ENCODE results near the gene USP21. TPM values are rescaled to one million over a fixed set of nuclear protein-coding genes. Genes with fewer than 3 reads are reported as not detected.

The USP21 gene
- total and polyA plus RNA-seq, 2 of the 13 experiments (the other 11 are each of a cell fraction or from before 2014, with no cell fraction given): 10.1 to 33.1 TPM

- TF ChIP-seq ZBTB37 (CRISPR knock-in tag; IDR thresholded peaks at IDR 0.05) (peak; percentile 52; the same call in 1 of the 2 replicates), ZFP37 (CRISPR knock-in tag; IDR thresholded peaks at IDR 0.05; ENCODE audit: borderline replicate concordance) (no peak), ZNF275 (CRISPR knock-in tag; IDR thresholded peaks at IDR 0.05; ENCODE audit: borderline replicate concordance) (0 out of 2 replicates have a peak, but pooled peaks have one; percentile 28), NR2C2 (CRISPR knock-in tag; IDR thresholded peaks at IDR 0.05; ENCODE audit: borderline replicate concordance) (peak; percentile 96), KLF12 (CRISPR knock-in tag; IDR thresholded peaks at IDR 0.05; ENCODE audit: borderline replicate concordance) (peak; percentile 44), TAF15 (IDR thresholded peaks at IDR 0.05; ENCODE audit: low read depth, low read length, poor library complexity, severe bottlenecking) (peak; percentile 24), ZNF18 (CRISPR knock-in tag; IDR thresholded peaks at IDR 0.05; ENCODE audit: insufficient replicate concordance) (no peak), RFX1 (IDR thresholded peaks at IDR 0.05) (no peak), NFKBIZ (CRISPR knock-in tag; IDR thresholded peaks at IDR 0.05) (no peak), SRF (IDR thresholded peaks at IDR 0.05; ENCODE audit: low read depth, low read length) (no peak), CEBPB (IDR thresholded peaks at IDR 0.05; ENCODE audit: borderline replicate concordance, low read depth, low read length) (no peak), POLR2AphosphoS5 (IDR thresholded peaks at IDR 0.05; ENCODE audit: low read depth, low read length) (peak; percentile 53; the same call in 1 of the 2 replicates), IRX3 (CRISPR knock-in tag; IDR thresholded peaks at IDR 0.05; ENCODE audit: borderline replicate concordance, low read depth) (0 out of 2 replicates have a peak, but pooled peaks have one; percentile 46), FIP1L1 (IDR thresholded peaks at IDR 0.05; ENCODE audit: borderline replicate concordance, insufficient read depth, low read depth, low read length) (no peak), YEATS4 (CRISPR knock-in tag; IDR thresholded peaks at IDR 0.05; ENCODE audit: borderline replicate concordance) (peak; percentile 76; the same call in 1 of the 2 replicates), TBL1XR1 (IDR thresholded peaks at IDR 0.05; ENCODE audit: borderline replicate concordance, low read length, partially characterized antibody) (no peak), GATAD1 (CRISPR knock-in tag; IDR thresholded peaks at IDR 0.05) (peak; percentile 32; the same call in 1 of the 2 replicates)
These were observed 26.7 kb upstream of the USP21 start, which contains the start of gene DEDD (continued) for GRCh38 chr1:161132410-161133219.
